ENCODE measurements around the gene MTARC2. TPM values are rescaled to one million over a fixed set of nuclear protein-coding genes. Genes with fewer than 3 reads are reported as not detected.

The MTARC2 gene
- total RNA-seq, 1 experiment from 2014 or later: 15.2 TPM

- TF ChIP-seq ZNF532 (CRISPR knock-in tag; IDR thresholded peaks at IDR 0.05; ENCODE audit: borderline replicate concordance) (no peak), ARID4B (CRISPR knock-in tag; IDR thresholded peaks at IDR 0.05; ENCODE audit: borderline replicate concordance) (no peak), NFE2L1 (CRISPR knock-in tag; IDR thresholded peaks at IDR 0.05) (no peak), ETV6 (CRISPR knock-in tag; IDR thresholded peaks at IDR 0.05) (no peak), GTF2I (CRISPR knock-in tag; conservative IDR thresholded peaks at IDR 0.05) (no peak), ELF4 (CRISPR knock-in tag; IDR thresholded peaks at IDR 0.05; ENCODE audit: low read depth) (no peak)
- TF ChIP-seq, protein P1, sequence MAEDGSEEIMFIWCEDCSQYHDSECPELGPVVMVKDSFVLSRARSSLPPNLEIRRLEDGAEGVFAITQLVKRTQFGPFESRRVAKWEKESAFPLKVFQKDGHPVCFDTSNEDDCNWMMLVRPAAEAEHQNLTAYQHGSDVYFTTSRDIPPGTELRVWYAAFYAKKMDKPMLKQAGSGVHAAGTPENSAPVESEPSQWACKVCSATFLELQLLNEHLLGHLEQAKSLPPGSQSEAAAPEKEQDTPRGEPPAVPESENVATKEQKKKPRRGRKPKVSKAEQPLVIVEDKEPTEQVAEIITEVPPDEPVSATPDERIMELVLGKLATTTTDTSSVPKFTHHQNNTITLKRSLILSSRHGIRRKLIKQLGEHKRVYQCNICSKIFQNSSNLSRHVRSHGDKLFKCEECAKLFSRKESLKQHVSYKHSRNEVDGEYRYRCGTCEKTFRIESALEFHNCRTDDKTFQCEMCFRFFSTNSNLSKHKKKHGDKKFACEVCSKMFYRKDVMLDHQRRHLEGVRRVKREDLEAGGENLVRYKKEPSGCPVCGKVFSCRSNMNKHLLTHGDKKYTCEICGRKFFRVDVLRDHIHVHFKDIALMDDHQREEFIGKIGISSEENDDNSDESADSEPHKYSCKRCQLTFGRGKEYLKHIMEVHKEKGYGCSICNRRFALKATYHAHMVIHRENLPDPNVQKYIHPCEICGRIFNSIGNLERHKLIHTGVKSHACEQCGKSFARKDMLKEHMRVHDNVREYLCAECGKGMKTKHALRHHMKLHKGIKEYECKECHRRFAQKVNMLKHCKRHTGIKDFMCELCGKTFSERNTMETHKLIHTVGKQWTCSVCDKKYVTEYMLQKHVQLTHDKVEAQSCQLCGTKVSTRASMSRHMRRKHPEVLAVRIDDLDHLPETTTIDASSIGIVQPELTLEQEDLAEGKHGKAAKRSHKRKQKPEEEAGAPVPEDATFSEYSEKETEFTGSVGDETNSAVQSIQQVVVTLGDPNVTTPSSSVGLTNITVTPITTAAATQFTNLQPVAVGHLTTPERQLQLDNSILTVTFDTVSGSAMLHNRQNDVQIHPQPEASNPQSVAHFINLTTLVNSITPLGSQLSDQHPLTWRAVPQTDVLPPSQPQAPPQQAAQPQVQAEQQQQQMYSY (CRISPR knock-in tag; IDR thresholded peaks at IDR 0.05): no peak
These were observed 80.9 kb downstream of the MTARC2 start (continued) for GRCh38 chr1:220828950-220829586.

- H3K9me3 Mint-ChIP-seq: peaks cover 12% of the 10 kb centered on the region
- ChIA-PET CTCF (no interaction called here), POLR2A (no interaction called here)
- TF ChIP-seq, protein P2, sequence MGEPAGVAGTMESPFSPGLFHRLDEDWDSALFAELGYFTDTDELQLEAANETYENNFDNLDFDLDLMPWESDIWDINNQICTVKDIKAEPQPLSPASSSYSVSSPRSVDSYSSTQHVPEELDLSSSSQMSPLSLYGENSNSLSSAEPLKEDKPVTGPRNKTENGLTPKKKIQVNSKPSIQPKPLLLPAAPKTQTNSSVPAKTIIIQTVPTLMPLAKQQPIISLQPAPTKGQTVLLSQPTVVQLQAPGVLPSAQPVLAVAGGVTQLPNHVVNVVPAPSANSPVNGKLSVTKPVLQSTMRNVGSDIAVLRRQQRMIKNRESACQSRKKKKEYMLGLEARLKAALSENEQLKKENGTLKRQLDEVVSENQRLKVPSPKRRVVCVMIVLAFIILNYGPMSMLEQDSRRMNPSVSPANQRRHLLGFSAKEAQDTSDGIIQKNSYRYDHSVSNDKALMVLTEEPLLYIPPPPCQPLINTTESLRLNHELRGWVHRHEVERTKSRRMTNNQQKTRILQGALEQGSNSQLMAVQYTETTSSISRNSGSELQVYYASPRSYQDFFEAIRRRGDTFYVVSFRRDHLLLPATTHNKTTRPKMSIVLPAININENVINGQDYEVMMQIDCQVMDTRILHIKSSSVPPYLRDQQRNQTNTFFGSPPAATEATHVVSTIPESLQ (CRISPR knock-in tag; IDR thresholded peaks at IDR 0.05): no peak
- TF ChIP-seq, protein P3, sequence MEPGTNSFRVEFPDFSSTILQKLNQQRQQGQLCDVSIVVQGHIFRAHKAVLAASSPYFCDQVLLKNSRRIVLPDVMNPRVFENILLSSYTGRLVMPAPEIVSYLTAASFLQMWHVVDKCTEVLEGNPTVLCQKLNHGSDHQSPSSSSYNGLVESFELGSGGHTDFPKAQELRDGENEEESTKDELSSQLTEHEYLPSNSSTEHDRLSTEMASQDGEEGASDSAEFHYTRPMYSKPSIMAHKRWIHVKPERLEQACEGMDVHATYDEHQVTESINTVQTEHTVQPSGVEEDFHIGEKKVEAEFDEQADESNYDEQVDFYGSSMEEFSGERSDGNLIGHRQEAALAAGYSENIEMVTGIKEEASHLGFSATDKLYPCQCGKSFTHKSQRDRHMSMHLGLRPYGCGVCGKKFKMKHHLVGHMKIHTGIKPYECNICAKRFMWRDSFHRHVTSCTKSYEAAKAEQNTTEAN (CRISPR knock-in tag; IDR thresholded peaks at IDR 0.05): no peak
- no peak for TF ChIP-seq ATF3 (CRISPR knock-in tag; conservative IDR thresholded peaks at IDR 0.05)
- no peak for TF ChIP-seq FOXK1 (CRISPR knock-in tag; IDR thresholded peaks at IDR 0.05)
- H3K4me1 Mint-ChIP-seq: no peaks in the 10 kb centered on the region; the same call in 1 of the 2 replicates
- H3K27ac Mint-ChIP-seq: no peak overlapping the region
- ATAC-seq: no peak
- no peaks in the 10 kb centered on the region; the same call in 1 of the 2 replicates for H3K27me3 Mint-ChIP-seq (ENCODE audit: low read depth)
- no peak overlapping the region for H3K4me3 Mint-ChIP-seq
- H3K36me3 Mint-ChIP-seq: no peaks in the 10 kb centered on the region; the same call in 1 of the 2 replicates
- no peak for DNase-seq (ENCODE audit: low spot score)
These were observed 85.3 kb downstream of the MTARC2 start for GRCh38 chr1:220833436-220833835.
